Neutrophil (primary cell): Measurements from ENCODE around the gene CDC6.

Experiments used
- H3K27ac ChIP-seq: fragments of 200-600 bp; sonication (generic); 2 replicates; pipeline ENCODE4 v1.5.1; 2016; ENCODE audit warnings: mild to moderate bottlenecking, moderate library complexity
- H3K27me3 ChIP-seq: fragments of 200-600 bp; sonication (generic); 2 replicates; pipeline ENCODE4 v1.6.0; 2016; ENCODE audit warnings: mild to moderate bottlenecking
- H3K36me3 ChIP-seq: fragments of 200-600 bp; sonication (generic); 2 replicates; pipeline ENCODE4 v1.5.1; 2017
- H3K4me1 ChIP-seq, 2 experiments: fragments of 200-600 bp in 1 of 2; sonication (generic) in 1 of 2; 1 replicate in 1 of 2; 2 replicates in 1 of 2; pipeline versions ENCODE4 v1.5.1 to v1.6.1; 2013 to 2016; ENCODE audit warnings: low read depth in 1 of 2, low read length in 1 of 2, mild to moderate bottlenecking in 1 of 2, moderate library complexity in 1 of 2; ENCODE audit not compliant: control insufficient read depth in 1 of 2, insufficient read depth in 1 of 2
- H3K4me3 ChIP-seq, 2 experiments: fragments of 200-600 bp in 1 of 2; sonication (generic) in 1 of 2; 1 replicate in 1 of 2; 2 replicates in 1 of 2; pipeline ENCODE4 v1.5.1; 2013 to 2016; ENCODE audit warnings: low read depth in 1 of 2, low read length in 1 of 2, mild to moderate bottlenecking in 1 of 2, moderate library complexity in 1 of 2
- H3K9me3 ChIP-seq: fragments of 200-600 bp; sonication (generic); 2 replicates; pipeline ENCODE4 v1.5.1; 2016
- TF ChIP-seq, protein P1 (sequence below): fragments of 200-600 bp; sonication (generic); IDR thresholded peaks from 2 replicates; pipeline ENCODE4 v1.5.1; 2016; ENCODE audit warnings: antibody characterized with exemption

The CDC6 gene

DNA sequence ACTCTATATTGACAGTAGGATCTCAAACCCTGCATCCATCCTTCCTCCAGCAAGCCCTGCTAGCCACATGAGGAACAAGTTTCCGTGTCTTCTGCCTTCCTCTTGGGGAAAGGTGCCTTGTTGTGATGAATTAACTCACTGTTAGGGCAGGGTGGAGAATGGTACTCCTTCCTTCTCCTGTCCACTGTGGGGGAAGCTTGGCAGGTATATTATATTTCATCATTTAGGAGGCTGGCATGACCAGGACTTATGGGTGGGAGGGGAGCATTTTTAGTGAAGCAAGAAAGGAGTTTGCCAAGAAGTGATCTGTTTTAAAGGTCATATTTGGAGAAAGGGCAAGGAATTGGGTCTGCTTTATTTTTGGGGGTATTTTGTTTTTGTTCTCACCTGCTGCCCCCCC lies 9.3 kb upstream of the CDC6 start:
- TF ChIP-seq, protein P1, sequence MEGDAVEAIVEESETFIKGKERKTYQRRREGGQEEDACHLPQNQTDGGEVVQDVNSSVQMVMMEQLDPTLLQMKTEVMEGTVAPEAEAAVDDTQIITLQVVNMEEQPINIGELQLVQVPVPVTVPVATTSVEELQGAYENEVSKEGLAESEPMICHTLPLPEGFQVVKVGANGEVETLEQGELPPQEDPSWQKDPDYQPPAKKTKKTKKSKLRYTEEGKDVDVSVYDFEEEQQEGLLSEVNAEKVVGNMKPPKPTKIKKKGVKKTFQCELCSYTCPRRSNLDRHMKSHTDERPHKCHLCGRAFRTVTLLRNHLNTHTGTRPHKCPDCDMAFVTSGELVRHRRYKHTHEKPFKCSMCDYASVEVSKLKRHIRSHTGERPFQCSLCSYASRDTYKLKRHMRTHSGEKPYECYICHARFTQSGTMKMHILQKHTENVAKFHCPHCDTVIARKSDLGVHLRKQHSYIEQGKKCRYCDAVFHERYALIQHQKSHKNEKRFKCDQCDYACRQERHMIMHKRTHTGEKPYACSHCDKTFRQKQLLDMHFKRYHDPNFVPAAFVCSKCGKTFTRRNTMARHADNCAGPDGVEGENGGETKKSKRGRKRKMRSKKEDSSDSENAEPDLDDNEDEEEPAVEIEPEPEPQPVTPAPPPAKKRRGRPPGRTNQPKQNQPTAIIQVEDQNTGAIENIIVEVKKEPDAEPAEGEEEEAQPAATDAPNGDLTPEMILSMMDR: no peak
- no peaks in the 10 kb centered on the region for H3K27me3 ChIP-seq
- H3K4me1 ChIP-seq: peaks cover 26 to 27% of the 10 kb centered on the region in 2 experiments
- no peaks in the 10 kb centered on the region for H3K9me3 ChIP-seq
- H3K4me3 ChIP-seq: no peak overlapping the region
- no peak overlapping the region for H3K27ac ChIP-seq
- peaks cover 81% of the 10 kb centered on the region for H3K36me3 ChIP-seq

DNA sequence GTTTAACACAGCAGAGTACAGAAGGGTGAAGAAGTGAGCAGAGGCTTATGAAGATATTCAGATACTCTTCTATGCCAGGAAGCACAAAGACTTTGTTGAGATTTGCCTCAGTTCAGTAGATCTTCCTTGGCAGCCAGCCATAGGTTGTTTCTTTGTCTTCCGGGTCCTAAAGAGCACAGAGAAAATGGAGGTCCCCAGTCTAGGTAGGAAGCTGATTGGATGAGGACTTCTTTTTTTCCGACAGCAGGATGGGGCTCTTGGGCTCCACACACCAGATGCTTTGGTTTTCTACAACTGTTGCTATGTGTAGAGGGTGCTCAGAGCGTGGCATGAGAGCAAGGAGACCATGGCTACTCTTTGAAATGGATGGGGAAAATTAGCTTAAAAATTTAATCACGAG lies 8.3 kb upstream of the CDC6 start:
- peaks cover 20 to 21% of the 10 kb centered on the region in 2 experiments for H3K4me1 ChIP-seq
- TF ChIP-seq, protein P1: no peak
- H3K27ac ChIP-seq: no peak overlapping the region
- no peaks in the 10 kb centered on the region for H3K27me3 ChIP-seq
- H3K4me3 ChIP-seq: no peak overlapping the region
- no peaks in the 10 kb centered on the region for H3K9me3 ChIP-seq
- peaks cover 78% of the 10 kb centered on the region for H3K36me3 ChIP-seq

DNA sequence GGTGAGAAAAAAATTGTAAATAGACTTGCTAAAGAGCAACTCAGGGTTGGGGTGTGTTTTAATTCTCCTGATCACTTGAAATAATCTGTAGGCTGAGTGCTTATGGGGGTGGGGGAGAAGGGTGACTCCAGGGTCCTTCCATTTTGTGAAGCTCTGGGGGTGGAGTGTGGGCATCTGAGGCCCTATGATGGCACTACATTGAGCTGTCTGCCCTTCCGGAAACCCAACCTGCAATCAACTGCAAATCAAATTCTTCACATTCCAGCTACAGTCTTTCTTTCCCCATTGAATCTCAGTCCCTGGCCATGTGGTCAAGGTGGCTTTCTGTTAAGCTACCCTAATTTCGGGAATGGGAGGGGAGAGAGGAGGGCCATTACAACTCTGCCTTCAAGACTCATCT lies 6.0 kb upstream of the CDC6 start:
- no peaks in the 10 kb centered on the region for H3K9me3 ChIP-seq
- TF ChIP-seq, protein P1: no peak
- H3K4me3 ChIP-seq: no peak overlapping the region
- no peak overlapping the region for H3K27ac ChIP-seq
- no peaks in the 10 kb centered on the region for H3K4me1 ChIP-seq
- H3K27me3 ChIP-seq: no peaks in the 10 kb centered on the region
- H3K36me3 ChIP-seq: peaks cover 74% of the 10 kb centered on the region

DNA sequence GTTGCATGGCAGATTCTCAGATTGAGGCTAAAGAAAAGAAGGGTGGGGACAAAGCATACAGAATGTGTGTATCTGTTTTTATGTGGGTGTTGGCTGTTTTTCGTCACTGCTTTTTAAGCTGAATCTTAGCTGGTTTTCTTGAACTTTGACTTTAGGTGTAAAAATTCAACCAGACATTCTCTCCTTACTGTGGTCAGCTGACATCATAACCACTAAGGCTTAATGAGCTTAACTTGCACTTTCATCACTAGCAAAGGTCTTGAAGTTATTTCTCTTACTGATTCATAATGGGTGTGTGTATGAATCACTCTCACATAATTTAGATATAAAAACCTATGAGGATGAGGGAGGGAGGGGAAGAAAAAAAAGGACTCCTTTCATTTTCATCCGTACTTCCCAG lies 4.0 kb upstream of the CDC6 start:
- Histone ChIP-seq H3K36me3 (peaks cover 54% of the 10 kb centered on the region), H3K4me3 (no peak overlapping the region), H3K9me3 (no peaks in the 10 kb centered on the region), H3K4me1 (peaks cover 14% of the 10 kb centered on the region in 2 experiments), H3K27ac (no peak overlapping the region), H3K27me3 (no peaks in the 10 kb centered on the region)
- TF ChIP-seq, protein P1: no peak

DNA sequence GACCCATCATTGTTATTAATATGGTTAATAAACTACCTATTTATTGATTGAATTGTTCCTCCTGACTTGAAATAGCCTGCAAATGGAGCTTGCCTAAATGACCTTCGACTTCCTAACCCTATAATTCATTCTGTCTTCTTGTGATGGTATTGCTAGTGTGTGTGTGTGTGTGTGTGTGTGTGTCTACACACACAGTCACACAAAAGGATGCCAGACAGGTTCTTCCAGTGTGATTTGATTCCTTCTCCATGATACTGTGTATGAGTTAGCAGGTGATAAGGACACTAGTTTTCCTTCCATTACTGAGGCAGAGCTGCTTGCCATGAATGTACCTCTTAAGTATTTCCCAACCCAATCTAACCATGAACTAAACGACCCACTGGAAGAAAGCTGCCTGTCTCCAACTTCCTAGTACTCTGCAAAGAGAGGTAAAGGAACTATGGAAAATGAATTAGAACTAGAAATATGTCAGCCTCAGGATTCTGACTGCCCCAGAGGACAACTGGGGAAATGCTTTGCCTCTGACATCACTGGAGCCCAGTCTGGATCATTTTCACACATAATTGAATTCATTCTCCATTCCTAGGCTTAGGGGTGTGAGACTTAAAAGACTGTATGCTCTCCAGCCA lies 3.5 kb upstream of the CDC6 start:
- Histone ChIP-seq H3K27me3 (no peaks in the 10 kb centered on the region), H3K4me3 (no peak overlapping the region), H3K36me3 (peaks cover 49% of the 10 kb centered on the region), H3K4me1 (peaks cover 15% of the 10 kb centered on the region in 2 experiments), H3K27ac (peak overlapping the region; percentile 50), H3K9me3 (no peaks in the 10 kb centered on the region)
- TF ChIP-seq, protein P1: no peak
